AG08396 (cell line): ENCODE data around the gene KCNJ9.
A peak's percentile ranks its signal among the peaks of the same experiment; 100 is the strongest.
"Not testable (repeated sequence)": the region's sequence is repeated elsewhere in the genome, so short reads cannot be mapped to it uniquely, and the experiment has no call there.

Source experiments
- DNase-seq: peaks from one replicate; pipeline ENCODE4 v3.0.0; 2012; ENCODE audit warnings: low spot score, mixed read lengths

KCNJ9 gene

GRCh38 chr1:160104486-160104885 lies 23.1 kb downstream of the KCNJ9 start:
- DNase-seq: no peak

GRCh38 chr1:160105155-160105554 lies 23.8 kb downstream of the KCNJ9 start:
- DNase-seq: no peak

- no peak for DNase-seq
These were observed 26.2 kb downstream of the KCNJ9 start for GRCh38 chr1:160107512-160107911.

DNA sequence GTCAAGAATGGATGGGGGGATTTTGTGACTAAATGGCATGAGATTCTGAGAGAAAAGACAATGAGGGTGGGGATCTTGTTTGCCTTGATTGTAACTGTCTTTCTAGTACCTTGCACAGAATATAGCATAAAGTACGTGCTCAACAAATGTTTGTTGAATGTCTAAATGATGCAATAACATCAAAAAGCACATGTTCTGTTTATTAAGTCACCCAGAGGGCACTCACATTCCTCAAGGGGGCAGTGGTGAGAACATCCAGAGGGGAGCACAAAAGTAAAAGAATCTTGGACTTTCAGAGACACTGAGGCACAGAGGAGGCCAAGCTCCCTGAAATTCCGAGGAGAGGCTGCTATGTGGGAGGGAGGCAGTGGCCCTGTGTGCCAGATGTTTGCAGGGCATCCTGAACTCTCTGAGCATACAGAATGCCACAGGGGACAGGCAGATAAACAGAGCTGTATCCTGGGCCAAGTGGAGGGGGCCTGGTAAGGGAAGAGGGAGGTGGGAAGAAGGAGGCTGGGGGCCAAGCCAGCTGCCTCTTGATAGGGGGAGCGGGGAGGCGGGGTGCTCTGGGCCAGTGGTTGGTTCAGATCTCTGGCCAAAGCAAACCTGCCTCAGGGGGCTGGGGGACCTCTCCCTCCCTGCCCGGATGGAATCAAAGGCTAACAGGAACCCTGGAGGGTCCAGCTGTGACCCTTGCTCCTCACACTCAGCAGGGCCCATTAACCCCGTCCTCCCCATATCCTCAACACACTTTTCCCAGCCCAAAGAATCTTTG lies 27.7 kb downstream of the KCNJ9 start:
- DNase-seq: peak; percentile 52

- DNase-seq: no peak
These were observed 28.3 kb downstream of the KCNJ9 start for GRCh38 chr1:160109686-160110085.

DNA sequence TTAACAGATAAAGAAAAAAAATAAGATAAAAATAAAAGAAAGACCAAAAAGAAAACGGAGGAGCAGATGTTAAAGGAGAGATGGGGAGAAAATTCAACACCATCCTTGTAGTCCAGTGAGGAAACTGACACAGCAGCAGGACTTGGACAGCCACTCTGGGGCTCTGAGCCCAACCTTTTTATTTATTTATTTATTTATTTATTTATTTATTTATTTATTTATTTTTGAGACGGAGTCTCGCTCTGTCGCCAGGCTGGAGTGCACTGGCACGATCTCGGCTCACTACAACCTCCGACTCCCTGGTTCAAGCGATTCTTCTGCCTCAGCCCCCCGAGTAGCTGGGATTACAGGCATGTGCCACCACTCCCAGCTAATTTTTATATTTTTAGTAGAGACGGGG lies 30.1 kb downstream of the KCNJ9 start:
- not testable (repeated sequence) for DNase-seq

- no peak for DNase-seq
These were observed 31.0 kb downstream of the KCNJ9 start for GRCh38 chr1:160112357-160112756.

DNA sequence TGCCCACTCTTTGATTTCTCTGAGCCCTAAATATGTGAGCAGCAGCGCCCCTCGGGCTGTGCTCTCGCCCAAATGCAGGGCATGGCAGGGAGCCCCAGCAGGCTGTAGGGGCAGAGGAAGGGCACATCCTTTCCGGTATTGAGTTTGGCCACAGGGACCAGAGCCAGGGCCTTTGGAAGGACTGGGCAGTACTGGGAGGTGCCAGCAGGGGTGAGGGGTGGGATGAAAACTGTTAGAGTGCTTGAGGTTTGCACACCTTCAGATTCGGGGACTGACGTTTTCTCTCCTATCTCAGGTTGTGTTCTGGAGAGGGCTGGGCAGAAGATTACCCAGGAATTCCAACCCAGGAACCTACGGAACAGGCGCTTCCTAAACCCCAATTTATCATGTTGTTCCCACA lies 32.1 kb downstream of the KCNJ9 start:
- DNase-seq: no peak

GRCh38 chr1:160114085-160114484 lies 32.7 kb downstream of the KCNJ9 start:
- no peak for DNase-seq

GRCh38 chr1:160115545-160116282 lies 34.4 kb downstream of the KCNJ9 start, which contains the start of gene ATP1A2:
TSS of gene ATP1A2 (plus strand) at chr1:160115759. CDS start at chr1:160115862, 103 bp downstream.
- no peak for DNase-seq

DNA sequence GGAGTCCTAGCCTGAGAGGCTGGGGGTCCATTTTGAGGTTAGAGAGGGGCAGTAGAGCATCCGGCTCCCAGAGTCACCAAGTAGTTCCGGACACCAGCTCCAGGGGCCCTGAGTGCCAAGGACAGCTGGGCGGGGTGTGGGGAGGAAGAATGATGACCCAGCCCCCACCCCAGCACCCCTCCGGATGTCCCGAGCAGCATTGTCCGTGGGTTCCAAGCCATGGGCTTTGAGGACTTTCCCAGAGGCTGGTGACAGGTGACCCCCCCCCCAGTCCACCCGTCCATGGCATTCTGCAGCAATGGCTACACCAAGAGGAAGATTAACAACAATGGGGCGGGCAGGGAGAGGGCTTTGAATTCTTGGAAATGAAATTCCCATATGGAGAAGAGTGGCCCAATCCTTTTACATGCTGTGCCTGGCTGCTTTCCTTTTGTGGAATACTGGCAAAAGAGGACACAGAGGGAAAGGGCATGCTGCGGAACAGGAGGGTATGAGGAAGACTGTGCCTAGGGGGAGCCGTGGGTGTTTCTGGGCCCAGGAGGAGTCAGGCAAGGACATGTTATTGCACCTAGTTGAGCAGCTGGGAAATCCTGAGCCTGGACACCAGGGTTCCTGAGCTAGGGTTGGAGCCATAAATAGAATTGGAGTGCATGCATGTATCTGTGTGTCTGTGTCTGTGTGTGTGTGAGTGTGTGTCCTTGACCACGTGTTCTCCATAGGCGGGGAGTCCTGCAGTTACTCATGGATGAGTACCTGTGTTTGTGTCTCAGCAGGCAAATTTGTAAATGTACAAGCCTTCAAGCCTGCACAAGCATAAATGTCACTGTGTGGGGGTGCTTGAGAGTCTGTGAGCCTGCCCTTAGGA lies 35.2 kb downstream of the KCNJ9 start:
- DNase-seq: no peak

GRCh38 chr1:160117300-160117699 lies 36.0 kb downstream of the KCNJ9 start:
- no peak for DNase-seq

GRCh38 chr1:160117709-160118183 lies 36.4 kb downstream of the KCNJ9 start:
- peak; percentile 50 for DNase-seq

DNA sequence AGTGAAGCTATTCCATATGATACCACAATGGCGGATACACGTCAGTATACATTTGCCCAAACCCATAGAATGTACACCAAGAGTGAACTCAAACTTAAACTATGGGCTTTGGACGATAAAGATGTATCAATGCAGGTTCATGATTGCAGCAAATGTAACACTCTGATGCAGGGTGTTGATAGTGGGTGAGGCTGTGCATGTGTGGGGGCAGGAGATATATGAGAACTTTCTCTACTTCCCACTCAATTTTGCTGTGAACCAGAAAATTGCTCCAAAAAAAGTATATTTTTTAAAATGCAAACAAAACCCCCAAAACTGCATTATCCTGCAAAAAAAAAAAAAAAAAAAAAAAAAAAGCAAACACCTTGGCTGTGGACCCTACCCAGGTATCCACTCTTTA lies 37.6 kb downstream of the KCNJ9 start:
- DNase-seq: no peak

DNA sequence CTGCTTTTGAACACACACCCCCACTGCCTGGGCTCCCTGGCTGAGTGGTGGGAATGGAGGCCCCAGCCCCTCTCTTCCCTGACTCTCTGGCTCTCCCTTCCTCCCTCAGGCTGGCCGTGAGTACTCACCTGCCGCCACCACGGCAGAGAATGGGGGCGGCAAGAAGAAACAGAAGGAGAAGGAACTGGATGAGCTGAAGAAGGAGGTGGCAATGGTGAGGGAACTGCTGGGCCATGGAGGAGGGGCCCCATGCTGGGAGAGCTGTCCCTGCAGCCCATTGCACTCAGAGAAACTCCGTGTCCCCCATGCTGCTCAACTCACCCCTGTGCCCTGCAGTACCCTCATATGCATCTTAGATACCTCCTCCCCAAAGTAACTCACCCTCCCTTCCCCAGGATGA lies 39.5 kb downstream of the KCNJ9 start:
- no peak for DNase-seq

- no peak for DNase-seq
These were observed 40.0 kb downstream of the KCNJ9 start for GRCh38 chr1:160121388-160121787.

DNA sequence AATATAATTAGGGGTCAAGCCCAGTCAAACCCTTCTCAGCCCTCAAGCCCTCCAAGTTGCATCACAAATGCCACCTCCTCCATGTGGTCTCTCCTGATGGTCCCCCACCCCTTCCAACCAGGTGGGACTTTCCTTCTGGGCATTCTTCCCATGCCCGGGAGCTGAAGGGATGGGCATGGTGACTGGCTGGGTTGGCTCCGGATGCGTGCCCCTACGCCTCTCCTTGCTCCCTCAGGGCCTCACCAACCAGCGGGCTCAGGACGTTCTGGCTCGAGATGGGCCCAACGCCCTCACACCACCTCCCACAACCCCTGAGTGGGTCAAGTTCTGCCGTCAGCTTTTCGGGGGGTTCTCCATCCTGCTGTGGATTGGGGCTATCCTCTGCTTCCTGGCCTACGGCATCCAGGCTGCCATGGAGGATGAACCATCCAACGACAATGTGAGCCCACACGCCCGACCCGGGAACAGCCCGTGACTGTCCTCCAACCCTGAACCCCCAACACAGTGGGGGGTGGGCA lies 41.7 kb downstream of the KCNJ9 start:
- no peak for DNase-seq

DNA sequence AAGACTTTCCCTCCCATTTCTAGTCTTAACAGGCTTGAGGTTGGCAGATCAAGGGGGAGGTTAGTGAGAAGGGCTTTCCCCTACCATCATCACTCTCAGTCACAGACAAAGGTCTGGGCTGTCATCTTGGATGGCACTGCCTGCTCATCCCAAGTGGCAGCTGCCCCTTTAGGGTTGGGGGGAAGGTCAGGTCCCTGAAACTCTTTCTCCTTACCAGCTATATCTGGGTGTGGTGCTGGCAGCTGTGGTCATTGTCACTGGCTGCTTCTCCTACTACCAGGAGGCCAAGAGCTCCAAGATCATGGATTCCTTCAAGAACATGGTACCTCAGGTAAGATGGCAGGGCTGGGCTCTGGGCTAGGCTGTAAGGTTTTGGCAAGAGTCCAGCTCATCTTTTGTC lies 42.4 kb downstream of the KCNJ9 start:
- no peak for DNase-seq

GRCh38 chr1:160124705-160125478 lies 43.6 kb downstream of the KCNJ9 start:
- DNase-seq: peak; percentile 83

- DNase-seq: no peak
These were observed 44.4 kb downstream of the KCNJ9 start for GRCh38 chr1:160125746-160126145.

DNA sequence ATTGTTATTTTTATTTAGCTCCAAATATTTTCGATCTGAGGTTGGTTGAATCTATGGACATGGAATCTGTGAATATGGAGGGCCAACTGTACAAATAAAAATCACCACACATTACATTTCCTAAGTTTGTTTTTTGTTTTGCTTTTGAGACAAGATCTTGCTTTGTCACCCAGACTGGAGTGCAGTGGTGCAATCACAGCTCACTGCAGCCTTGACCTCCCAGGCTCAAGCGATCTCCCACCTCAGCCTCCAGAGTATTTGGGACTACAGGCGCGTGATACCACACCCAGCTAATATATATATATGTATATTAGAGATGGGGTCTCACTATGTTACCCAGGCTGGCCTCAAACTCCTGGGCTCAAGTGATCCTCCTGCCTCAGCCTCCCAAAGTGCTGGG lies 45.0 kb downstream of the KCNJ9 start:
- DNase-seq: not testable (repeated sequence)
